ENCODE data around the gene PPTC7. TPM values are rescaled to one million over a fixed set of nuclear protein-coding genes. Genes with fewer than 3 reads are reported as not detected.
"Not testable (repeated sequence)": the region's sequence is repeated elsewhere in the genome, so short reads cannot be mapped to it uniquely, and the experiment has no call there.

PPTC7 gene
- total and polyA plus RNA-seq, 12 donors = 18.9 to 162 (median 76.3) TPM

- intact Hi-C loops (cut with DNase I) = loop anchor here in 2 of 10 donors (5.0 kb wide), 1 partner anchor 36 kb away; the partner anchor contains the start of gene PPTC7 (in 2 of the 2)
- TF ChIP-seq, protein P1, sequence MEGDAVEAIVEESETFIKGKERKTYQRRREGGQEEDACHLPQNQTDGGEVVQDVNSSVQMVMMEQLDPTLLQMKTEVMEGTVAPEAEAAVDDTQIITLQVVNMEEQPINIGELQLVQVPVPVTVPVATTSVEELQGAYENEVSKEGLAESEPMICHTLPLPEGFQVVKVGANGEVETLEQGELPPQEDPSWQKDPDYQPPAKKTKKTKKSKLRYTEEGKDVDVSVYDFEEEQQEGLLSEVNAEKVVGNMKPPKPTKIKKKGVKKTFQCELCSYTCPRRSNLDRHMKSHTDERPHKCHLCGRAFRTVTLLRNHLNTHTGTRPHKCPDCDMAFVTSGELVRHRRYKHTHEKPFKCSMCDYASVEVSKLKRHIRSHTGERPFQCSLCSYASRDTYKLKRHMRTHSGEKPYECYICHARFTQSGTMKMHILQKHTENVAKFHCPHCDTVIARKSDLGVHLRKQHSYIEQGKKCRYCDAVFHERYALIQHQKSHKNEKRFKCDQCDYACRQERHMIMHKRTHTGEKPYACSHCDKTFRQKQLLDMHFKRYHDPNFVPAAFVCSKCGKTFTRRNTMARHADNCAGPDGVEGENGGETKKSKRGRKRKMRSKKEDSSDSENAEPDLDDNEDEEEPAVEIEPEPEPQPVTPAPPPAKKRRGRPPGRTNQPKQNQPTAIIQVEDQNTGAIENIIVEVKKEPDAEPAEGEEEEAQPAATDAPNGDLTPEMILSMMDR (IDR thresholded peaks at IDR 0.05) = no peak
- Histone ChIP-seq H3K4me1 (peaks cover 11 to 74% (median 52%) of the 10 kb centered on the region in 9 donors), H3K9me3 (no peaks in the 10 kb centered on the region), H3K27me3 (no peaks in the 10 kb centered on the region), H3K36me3 (peaks cover 0 to 57% (median 0%) of the 10 kb centered on the region in 9 donors), H3K27ac (peak overlapping the region; percentile 9 to 75 (median 46)), H3K4me3 (no peak overlapping the region)
- DNase-seq = no peak
- peak in 1 of 8 donors; percentile 32 for ATAC-seq
- 68% methylated on average over 10 of the region's 10 CpGs for WGBS, 2 donors
These were observed 37.3 kb downstream of the PPTC7 start for GRCh38 chr12:110545812-110546211.

GRCh38 chr12:110545259-110545658, 37.9 kb downstream of the PPTC7 start:
- not testable (repeated sequence) for ATAC-seq, H3K27me3 ChIP-seq, DNase-seq, H3K4me3 ChIP-seq, H3K9me3 ChIP-seq
- Histone ChIP-seq H3K27ac (peak overlapping the region in 9 of 10 donors; percentile 29 to 75 (median 50)), H3K4me1 (peaks cover 11 to 73% (median 52%) of the 10 kb centered on the region in 9 donors), H3K36me3 (peaks cover 0 to 54% (median 0%) of the 10 kb centered on the region in 9 donors)
- WGBS, 2 donors = 90 to 93% methylated on average over 4 of the region's 4 CpGs
- intact Hi-C loops (cut with DNase I) = loop anchor here in 2 of 10 donors (5.0 kb wide), 1 partner anchor 37 kb away; the partner anchor contains the start of gene PPTC7 (in 2 of the 2)

- Histone ChIP-seq H3K27me3 (no peaks in the 10 kb centered on the region), H3K9me3 (no peaks in the 10 kb centered on the region), H3K27ac (peak overlapping the region; percentile 35 to 83 (median 66)), H3K4me3 (no peak overlapping the region), H3K36me3 (peaks cover 0 to 60% (median 0%) of the 10 kb centered on the region in 9 donors), H3K4me1 (peaks cover 11 to 74% (median 47%) of the 10 kb centered on the region in 9 donors)
- peak in 2 of 8 donors; percentile 4 to 7 for ATAC-seq
- DNase-seq = no peak
- 71 to 80% methylated on average over 4 of the region's 4 CpGs for WGBS, 2 donors
- intact Hi-C loops (cut with DNase I) = loop anchor here in 2 of 10 donors (2.0 to 5.0 kb wide), 2 partner anchors 38 to 39 kb away; partner anchors contain the start of gene PPTC7 (in 2 of the 2)
- TF ChIP-seq, protein P1 (IDR thresholded peaks at IDR 0.05) = no peak
These were observed 39.2 kb downstream of the PPTC7 start for GRCh38 chr12:110543965-110544364.

- no peak overlapping the region for H3K4me3 ChIP-seq
- 14 to 21% methylated on average over 7 of the region's 7 CpGs for WGBS, 2 donors
- TF ChIP-seq, protein P1 (IDR thresholded peaks at IDR 0.05) = no peak
- intact Hi-C loops (cut with DNase I) = loop anchor here in 2 of 10 donors (2.0 to 5.0 kb wide), 2 partner anchors 39 kb away; partner anchors contain the start of gene PPTC7 (in 2 of the 2)
- ATAC-seq (peak; percentile 37 to 96 (median 85)), DNase-seq (peak; percentile 71 to 86)
- no peaks in the 10 kb centered on the region for H3K9me3 ChIP-seq
- H3K4me1 ChIP-seq = peaks cover 12 to 75% (median 53%) of the 10 kb centered on the region in 9 donors
- no peaks in the 10 kb centered on the region for H3K27me3 ChIP-seq
- peaks cover 0 to 60% (median 0%) of the 10 kb centered on the region in 9 donors for H3K36me3 ChIP-seq
- peak overlapping the region; percentile 35 to 83 (median 66) for H3K27ac ChIP-seq
These were observed 39.7 kb downstream of the PPTC7 start for GRCh38 chr12:110543252-110543959.

Data from heart right ventricle (tissue), 16 donors.